Measurements from ENCODE around the gene STH.
A peak's percentile ranks its signal among the peaks of the same experiment; 100 is the strongest.
"Not testable (repeated sequence)": the region's sequence is repeated elsewhere in the genome, so short reads cannot be mapped to it uniquely, and the experiment has no call there.

The STH gene

DNA sequence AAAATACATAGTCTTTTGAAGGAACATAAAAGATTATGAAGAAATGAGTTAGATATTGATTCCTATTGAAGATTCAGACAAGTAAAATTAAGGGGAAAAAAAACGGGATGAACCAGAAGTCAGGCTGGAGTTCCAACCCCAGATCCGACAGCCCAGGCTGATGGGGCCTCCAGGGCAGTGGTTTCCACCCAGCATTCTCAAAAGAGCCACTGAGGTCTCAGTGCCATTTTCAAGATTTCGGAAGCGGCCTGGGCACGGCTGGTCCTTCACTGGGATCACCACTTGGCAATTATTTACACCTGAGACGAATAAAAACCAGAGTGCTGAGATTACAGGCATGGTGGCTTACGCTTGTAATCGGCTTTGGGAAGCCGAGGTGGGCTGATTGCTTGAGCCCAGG lies 9.5 kb downstream of the STH start:
- DNase-seq, result no peak

DNA sequence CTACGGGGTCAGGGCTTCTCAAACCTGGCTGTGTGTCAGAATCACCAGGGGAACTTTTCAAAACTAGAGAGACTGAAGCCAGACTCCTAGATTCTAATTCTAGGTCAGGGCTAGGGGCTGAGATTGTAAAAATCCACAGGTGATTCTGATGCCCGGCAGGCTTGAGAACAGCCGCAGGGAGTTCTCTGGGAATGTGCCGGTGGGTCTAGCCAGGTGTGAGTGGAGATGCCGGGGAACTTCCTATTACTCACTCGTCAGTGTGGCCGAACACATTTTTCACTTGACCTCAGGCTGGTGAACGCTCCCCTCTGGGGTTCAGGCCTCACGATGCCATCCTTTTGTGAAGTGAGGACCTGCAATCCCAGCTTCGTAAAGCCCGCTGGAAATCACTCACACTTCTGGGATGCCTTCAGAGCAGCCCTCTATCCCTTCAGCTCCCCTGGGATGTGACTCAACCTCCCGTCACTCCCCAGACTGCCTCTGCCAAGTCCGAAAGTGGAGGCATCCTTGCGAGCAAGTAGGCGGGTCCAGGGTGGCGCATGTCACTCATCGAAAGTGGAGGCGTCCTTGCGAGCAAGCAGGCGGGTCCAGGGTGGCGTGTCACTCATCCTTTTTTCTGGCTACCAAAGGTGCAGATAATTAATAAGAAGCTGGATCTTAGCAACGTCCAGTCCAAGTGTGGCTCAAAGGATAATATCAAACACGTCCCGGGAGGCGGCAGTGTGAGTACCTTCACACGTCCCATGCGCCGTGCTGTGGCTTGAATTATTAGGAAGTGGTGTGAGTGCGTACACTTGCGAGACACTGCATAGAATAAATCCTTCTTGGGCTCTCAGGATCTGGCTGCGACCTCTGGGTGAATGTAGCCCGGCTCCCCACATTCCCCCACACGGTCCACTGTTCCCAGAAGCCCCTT lies 10.9 kb downstream of the STH start:
- DNase-seq, result no peak

DNA sequence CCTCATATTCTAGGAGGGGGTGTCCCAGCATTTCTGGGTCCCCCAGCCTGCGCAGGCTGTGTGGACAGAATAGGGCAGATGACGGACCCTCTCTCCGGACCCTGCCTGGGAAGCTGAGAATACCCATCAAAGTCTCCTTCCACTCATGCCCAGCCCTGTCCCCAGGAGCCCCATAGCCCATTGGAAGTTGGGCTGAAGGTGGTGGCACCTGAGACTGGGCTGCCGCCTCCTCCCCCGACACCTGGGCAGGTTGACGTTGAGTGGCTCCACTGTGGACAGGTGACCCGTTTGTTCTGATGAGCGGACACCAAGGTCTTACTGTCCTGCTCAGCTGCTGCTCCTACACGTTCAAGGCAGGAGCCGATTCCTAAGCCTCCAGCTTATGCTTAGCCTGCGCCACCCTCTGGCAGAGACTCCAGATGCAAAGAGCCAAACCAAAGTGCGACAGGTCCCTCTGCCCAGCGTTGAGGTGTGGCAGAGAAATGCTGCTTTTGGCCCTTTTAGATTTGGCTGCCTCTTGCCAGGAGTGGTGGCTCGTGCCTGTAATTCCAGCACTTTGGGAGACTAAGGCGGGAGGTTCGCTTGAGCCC lies 11.6 kb downstream of the STH start:
- no peak for DNase-seq

DNA sequence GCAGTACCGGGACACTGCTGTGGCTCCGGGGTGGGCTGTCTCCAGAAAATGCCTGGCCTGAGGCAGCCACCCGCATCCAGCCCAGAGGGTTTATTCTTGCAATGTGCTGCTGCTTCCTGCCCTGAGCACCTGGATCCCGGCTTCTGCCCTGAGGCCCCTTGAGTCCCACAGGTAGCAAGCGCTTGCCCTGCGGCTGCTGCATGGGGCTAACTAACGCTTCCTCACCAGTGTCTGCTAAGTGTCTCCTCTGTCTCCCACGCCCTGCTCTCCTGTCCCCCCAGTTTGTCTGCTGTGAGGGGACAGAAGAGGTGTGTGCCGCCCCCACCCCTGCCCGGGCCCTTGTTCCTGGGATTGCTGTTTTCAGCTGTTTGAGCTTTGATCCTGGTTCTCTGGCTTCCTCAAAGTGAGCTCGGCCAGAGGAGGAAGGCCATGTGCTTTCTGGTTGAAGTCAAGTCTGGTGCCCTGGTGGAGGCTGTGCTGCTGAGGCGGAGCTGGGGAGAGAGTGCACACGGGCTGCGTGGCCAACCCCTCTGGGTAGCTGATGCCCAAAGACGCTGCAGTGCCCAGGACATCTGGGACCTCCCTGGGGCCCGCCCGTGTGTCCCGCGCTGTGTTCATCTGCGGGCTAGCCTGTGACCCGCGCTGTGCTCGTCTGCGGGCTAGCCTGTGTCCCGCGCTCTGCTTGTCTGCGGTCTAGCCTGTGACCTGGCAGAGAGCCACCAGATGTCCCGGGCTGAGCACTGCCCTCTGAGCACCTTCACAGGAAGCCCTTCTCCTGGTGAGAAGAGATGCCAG lies 12.9 kb downstream of the STH start:
- DNase-seq, result no peak

DNA sequence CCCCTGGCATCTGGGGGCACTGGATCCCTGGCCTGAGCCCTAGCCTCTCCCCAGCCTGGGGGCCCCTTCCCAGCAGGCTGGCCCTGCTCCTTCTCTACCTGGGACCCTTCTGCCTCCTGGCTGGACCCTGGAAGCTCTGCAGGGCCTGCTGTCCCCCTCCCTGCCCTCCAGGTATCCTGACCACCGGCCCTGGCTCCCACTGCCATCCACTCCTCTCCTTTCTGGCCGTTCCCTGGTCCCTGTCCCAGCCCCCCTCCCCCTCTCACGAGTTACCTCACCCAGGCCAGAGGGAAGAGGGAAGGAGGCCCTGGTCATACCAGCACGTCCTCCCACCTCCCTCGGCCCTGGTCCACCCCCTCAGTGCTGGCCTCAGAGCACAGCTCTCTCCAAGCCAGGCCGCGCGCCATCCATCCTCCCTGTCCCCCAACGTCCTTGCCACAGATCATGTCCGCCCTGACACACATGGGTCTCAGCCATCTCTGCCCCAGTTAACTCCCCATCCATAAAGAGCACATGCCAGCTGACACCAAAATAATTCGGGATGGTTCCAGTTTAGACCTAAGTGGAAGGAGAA lies 13.5 kb downstream of the STH start:
- no peak for DNase-seq

DNA sequence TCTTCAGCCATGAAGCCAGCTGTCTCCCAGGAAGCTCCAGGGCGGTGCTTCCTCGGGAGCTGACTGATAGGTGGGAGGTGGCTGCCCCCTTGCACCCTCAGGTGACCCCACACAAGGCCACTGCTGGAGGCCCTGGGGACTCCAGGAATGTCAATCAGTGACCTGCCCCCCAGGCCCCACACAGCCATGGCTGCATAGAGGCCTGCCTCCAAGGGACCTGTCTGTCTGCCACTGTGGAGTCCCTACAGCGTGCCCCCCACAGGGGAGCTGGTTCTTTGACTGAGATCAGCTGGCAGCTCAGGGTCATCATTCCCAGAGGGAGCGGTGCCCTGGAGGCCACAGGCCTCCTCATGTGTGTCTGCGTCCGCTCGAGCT lies 14.1 kb downstream of the STH start:
- no peak for DNase-seq

DNA sequence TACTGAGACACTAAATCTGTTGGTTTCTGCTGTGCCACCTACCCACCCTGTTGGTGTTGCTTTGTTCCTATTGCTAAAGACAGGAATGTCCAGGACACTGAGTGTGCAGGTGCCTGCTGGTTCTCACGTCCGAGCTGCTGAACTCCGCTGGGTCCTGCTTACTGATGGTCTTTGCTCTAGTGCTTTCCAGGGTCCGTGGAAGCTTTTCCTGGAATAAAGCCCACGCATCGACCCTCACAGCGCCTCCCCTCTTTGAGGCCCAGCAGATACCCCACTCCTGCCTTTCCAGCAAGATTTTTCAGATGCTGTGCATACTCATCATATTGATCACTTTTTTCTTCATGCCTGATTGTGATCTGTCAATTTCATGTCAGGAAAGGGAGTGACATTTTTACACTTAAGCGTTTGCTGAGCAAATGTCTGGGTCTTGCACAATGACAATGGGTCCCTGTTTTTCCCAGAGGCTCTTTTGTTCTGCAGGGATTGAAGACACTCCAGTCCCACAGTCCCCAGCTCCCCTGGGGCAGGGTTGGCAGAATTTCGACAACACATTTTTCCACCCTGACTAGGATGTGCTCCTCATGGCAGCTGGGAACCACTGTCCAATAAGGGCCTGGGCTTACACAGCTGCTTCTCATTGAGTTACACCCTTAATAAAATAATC lies 14.6 kb downstream of the STH start:
- no peak for DNase-seq

DNA sequence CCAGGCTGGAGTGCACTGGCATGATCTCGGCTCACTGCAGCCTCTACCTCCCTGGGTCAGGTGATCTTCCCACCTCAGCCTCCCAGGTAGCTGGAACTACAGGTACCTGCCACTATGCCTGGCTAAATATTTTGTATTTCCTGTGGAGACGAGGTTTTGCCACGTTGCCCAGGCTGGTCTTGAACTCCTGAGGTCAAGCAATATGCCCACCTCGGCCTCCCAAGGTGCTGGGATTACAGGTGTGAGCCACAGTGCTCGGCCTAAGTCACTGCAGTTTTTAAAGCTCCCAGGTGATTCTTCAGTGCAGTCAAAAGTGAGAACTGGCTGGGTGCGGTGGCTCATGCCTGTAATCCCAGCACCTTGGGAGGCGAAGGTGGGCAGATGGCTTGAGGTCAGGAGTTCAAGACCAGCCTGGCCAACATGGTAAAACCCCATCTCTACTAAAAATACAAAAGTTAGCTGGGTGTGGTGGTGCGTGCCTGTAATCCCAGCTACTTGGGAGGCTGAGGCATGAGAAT lies 20.4 kb downstream of the STH start:
- not testable (repeated sequence) for DNase-seq

DNA sequence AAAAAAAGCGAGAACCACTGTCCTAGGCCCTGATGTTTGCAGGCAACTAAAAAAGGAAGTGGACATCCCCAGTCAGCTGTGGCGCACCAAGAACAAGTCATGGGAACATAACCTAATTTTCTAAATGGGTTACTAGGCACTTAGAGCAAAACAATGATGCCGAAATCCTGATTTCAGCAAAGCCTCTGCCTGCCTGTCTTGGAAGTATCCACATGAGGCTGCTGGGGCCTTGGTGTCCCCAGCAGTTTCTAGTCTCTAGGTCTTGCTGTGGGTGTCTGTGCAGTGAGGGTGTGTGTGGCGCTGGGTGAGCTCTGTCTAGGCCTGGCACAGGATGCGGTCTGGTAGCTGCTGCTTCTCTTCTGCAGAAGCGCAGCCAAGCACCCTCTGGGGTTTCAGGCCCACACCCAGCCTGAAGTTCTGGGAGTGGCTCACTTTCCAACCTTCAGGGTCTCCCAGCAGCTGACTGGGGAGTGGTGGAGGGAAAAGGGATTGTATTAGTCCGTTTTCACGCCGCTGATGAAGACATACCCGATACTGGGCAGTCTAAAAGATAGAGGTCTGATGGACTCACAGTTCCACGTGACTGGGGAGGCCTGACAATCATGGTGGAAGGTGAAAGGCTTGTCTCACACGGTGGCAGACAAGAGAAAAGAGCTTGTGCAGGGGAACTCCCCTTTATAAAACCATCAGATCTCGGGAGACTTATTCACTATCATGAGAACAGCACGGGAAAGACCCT lies 21.1 kb downstream of the STH start:
- DNase-seq, result peak; percentile 48

DNA sequence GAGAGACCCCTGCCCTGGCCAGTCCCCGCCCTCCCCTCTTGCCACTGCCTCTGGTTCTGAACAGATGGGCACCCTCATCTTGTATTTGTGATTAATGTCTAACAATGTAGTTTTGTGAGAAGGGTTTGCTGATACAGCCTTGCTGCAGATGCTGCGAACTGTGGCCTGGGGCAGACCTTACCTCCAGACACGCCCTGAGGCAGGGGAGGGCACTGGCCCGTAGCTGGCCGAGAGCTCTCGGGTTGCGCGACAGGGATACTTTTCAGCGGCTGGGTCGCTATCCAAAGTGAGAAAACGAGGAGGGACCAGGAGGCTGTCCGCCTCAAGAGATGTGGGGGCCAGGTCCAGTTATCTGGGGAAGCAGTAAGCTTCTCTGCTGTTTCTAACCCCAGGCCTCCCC lies 21.9 kb downstream of the STH start:
- no peak for DNase-seq

DNA sequence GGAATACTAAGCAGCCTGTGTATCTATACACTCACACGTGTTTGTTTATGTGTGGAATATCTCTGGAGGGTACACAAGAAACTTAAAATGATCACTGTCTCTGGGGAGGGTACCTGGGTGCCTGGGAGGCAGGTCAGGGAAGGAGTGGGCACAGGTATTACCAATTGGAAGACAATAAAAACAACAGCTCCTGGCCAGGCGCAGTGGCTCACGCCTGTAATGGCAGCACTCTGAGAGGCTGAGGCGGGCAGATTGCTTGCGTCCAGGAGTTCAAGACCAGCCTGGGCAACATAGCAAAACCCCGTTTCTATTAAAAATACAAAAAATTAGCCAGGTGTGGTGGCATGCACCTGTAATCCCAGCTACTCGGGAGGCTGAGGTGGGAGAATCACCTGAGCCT lies 24.3 kb downstream of the STH start:
- DNase-seq, result not testable (repeated sequence)

DNA sequence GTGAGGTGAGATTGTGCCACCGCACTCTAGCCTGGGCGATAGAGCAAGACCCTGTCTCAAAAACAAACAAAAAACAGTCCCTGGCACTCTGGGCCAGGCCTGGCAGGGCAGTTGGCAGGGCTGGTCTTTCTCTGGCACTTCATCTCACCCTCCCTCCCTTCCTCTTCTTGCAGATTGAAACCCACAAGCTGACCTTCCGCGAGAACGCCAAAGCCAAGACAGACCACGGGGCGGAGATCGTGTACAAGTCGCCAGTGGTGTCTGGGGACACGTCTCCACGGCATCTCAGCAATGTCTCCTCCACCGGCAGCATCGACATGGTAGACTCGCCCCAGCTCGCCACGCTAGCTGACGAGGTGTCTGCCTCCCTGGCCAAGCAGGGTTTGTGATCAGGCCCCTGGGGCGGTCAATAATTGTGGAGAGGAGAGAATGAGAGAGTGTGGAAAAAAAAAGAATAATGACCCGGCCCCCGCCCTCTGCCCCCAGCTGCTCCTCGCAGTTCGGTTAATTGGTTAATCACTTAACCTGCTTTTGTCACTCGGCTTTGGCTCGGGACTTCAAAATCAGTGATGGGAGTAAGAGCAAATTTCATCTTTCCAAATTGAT lies 24.8 kb downstream of the STH start:
- DNase-seq, result no peak

DNA sequence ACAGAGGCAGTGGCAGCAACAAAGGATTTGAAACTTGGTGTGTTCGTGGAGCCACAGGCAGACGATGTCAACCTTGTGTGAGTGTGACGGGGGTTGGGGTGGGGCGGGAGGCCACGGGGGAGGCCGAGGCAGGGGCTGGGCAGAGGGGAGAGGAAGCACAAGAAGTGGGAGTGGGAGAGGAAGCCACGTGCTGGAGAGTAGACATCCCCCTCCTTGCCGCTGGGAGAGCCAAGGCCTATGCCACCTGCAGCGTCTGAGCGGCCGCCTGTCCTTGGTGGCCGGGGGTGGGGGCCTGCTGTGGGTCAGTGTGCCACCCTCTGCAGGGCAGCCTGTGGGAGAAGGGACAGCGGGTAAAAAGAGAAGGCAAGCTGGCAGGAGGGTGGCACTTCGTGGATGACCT lies 25.5 kb downstream of the STH start:
- no peak for DNase-seq

DNA sequence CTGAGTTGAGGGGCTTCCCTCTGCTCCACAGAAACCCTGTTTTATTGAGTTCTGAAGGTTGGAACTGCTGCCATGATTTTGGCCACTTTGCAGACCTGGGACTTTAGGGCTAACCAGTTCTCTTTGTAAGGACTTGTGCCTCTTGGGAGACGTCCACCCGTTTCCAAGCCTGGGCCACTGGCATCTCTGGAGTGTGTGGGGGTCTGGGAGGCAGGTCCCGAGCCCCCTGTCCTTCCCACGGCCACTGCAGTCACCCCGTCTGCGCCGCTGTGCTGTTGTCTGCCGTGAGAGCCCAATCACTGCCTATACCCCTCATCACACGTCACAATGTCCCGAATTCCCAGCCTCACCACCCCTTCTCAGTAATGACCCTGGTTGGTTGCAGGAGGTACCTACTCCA lies 26.0 kb downstream of the STH start:
- no peak for DNase-seq

DNA sequence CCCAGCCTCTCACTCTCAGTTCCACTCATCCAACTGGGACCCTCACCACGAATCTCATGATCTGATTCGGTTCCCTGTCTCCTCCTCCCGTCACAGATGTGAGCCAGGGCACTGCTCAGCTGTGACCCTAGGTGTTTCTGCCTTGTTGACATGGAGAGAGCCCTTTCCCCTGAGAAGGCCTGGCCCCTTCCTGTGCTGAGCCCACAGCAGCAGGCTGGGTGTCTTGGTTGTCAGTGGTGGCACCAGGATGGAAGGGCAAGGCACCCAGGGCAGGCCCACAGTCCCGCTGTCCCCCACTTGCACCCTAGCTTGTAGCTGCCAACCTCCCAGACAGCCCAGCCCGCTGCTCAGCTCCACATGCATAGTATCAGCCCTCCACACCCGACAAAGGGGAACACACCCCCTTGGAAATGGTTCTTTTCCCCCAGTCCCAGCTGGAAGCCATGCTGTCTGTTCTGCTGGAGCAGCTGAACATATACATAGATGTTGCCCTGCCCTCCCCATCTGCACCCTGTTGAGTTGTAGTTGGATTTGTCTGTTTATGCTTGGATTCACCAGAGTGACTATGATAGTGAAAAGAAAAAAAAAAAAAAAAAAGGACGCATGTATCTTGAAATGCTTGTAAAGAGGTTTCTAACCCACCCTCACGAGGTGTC lies 26.6 kb downstream of the STH start:
- DNase-seq, result no peak

DNA sequence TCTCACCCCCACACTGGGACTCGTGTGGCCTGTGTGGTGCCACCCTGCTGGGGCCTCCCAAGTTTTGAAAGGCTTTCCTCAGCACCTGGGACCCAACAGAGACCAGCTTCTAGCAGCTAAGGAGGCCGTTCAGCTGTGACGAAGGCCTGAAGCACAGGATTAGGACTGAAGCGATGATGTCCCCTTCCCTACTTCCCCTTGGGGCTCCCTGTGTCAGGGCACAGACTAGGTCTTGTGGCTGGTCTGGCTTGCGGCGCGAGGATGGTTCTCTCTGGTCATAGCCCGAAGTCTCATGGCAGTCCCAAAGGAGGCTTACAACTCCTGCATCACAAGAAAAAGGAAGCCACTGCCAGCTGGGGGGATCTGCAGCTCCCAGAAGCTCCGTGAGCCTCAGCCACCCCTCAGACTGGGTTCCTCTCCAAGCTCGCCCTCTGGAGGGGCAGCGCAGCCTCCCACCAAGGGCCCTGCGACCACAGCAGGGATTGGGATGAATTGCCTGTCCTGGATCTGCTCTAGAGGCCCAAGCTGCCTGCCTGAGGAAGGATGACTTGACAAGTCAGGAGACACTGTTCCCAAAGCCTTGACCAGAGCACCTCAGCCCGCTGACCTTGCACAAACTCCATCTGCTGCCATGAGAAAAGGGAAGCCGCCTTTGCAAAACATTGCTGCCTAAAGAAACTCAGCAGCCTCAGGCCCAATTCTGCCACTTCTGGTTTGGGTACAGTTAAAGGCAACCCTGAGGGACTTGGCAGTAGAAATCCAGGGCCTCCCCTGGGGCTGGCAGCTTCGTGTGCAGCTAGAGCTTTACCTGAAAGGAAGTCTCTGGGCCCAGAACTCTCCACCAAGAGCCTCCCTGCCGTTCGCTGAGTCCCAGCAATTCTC lies 27.4 kb downstream of the STH start:
- no peak for DNase-seq

DNA sequence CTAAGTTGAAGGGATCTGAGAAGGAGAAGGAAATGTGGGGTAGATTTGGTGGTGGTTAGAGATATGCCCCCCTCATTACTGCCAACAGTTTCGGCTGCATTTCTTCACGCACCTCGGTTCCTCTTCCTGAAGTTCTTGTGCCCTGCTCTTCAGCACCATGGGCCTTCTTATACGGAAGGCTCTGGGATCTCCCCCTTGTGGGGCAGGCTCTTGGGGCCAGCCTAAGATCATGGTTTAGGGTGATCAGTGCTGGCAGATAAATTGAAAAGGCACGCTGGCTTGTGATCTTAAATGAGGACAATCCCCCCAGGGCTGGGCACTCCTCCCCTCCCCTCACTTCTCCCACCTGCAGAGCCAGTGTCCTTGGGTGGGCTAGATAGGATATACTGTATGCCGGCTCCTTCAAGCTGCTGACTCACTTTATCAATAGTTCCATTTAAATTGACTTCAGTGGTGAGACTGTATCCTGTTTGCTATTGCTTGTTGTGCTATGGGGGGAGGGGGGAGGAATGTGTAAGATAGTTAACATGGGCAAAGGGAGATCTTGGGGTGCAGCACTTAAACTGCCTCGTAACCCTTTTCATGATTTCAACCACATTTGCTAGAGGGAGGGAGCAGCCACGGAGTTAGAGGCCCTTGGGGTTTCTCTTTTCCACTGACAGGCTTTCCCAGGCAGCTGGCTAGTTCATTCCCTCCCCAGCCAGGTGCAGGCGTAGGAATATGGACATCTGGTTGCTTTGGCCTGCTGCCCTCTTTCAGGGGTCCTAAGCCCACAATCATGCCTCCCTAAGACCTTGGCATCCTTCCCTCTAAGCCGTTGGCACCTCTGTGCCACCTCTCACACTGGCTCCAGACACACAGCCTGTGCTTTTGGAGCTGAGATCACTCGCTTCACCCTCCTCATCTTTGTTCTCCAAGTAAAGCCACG lies 28.3 kb downstream of the STH start:
- no peak for DNase-seq

DNA sequence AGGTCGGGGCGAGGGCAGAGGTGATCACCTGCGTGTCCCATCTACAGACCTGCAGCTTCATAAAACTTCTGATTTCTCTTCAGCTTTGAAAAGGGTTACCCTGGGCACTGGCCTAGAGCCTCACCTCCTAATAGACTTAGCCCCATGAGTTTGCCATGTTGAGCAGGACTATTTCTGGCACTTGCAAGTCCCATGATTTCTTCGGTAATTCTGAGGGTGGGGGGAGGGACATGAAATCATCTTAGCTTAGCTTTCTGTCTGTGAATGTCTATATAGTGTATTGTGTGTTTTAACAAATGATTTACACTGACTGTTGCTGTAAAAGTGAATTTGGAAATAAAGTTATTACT lies 28.9 kb downstream of the STH start:
- DNase-seq, result no peak

DNA sequence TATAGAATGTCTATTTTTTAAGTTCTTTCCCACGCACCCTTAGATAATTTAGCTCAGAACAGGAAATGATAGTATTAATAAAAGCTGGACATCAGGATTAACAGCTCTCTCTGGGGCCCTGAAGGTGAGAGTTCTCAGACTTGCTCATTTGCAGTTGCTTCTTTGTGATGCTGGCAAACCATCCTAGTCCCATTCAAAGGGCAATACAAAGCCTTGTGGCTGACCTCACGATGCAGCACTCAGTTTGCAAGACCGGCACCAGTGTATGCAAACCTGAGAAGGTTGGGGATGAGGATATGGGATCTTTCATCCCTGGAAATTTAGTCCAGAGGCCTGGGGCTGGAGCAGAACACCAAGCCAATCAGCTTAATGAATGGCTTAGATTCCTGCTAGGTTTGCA lies 29.3 kb downstream of the STH start:
- no peak for DNase-seq
